H1 (cell line): ENCODE data around the gene VGLL4. TPM values are rescaled to one million over a fixed set of nuclear protein-coding genes. Genes with fewer than 3 reads are reported as not detected.

ENCODE experiments used
- CTCF ChIA-PET: fragments of 300-600 bp; sonication (Branson Sonifier 250); formaldehyde crosslinking; loops from one replicate; lab custom pipeline; 2021; ENCODE audit not compliant: partially characterized antibody; lab: Charles Lee
- POLR2A ChIA-PET: fragments of 300-600 bp; sonication (Branson Sonifier 250); formaldehyde crosslinking; loops from one replicate; lab custom pipeline; 2021; ENCODE audit warnings: inconsistent platforms; ENCODE audit not compliant: partially characterized antibody; lab: Charles Lee
- DNase-seq, 2 experiments: peaks; one replicate each; pipeline versions ENCODE4 v3.0.0 to v3.0.0-alpha.2; 2010 to 2022; ENCODE audit warnings: low spot score in 2 of 2, low read depth in 1 of 2, mixed read lengths in 1 of 2
- FAIRE-seq: peaks from 2 replicates; lab custom pipeline; 2011; peaks lifted over from hg19 to GRCh38; lab: Jason Lieb, UNC
- H2AFZ ChIP-seq: 2 replicates; pipeline ENCODE4 v1.8.1; 2012; ENCODE audit warnings: low read length, inconsistent platforms
- H2AK5ac ChIP-seq: 2 replicates; pipeline ENCODE4 v1.6.1; 2013; ENCODE audit warnings: low read depth, low read length
- H2BK120ac ChIP-seq: replicated peaks from 2 replicates; pipeline ENCODE3; 2013; ENCODE audit warnings: low read depth, low read length, inconsistent platforms
- H2BK12ac ChIP-seq: 2 replicates; pipeline ENCODE4 v1.6.1; 2013; ENCODE audit warnings: low read depth, low read length
- H2BK15ac ChIP-seq: 2 replicates; pipeline ENCODE4 v1.6.1; 2013; ENCODE audit warnings: low read length
- H2BK20ac ChIP-seq: 2 replicates; pipeline ENCODE4 v1.6.1; 2013; ENCODE audit warnings: low read length
- H2BK5ac ChIP-seq: 2 replicates; pipeline ENCODE4 v1.6.1; 2013; ENCODE audit warnings: low read depth, low read length
- H3K14ac ChIP-seq: 2 replicates; pipeline ENCODE4 v1.6.1; 2013; ENCODE audit warnings: inconsistent platforms; ENCODE audit not compliant: insufficient read length
- H3K18ac ChIP-seq: 2 replicates; pipeline ENCODE4 v1.6.1; 2013; ENCODE audit warnings: low read length; ENCODE audit errors: extremely low read depth
- H3K23ac ChIP-seq: 2 replicates; pipeline ENCODE4 v1.6.1; 2013; ENCODE audit warnings: inconsistent platforms; ENCODE audit not compliant: insufficient read length
- H3K23me2 ChIP-seq: 2 replicates; pipeline ENCODE4 v1.6.1; 2013; ENCODE audit warnings: low read depth, low read length
- H3K27ac ChIP-seq: 2 replicates; pipeline ENCODE4 v1.6.1; 2011; ENCODE audit warnings: low read depth, low read length, inconsistent platforms
- H3K27me3 ChIP-seq, 4 experiments: replicated peaks in 1 of 4; 1 replicate in 1 of 4; 2 replicates in 3 of 4; pipeline versions ENCODE4 v1.6.1 to v1.8.1; 2011 to 2013; ENCODE audit warnings: low read length in 3 of 4, mild to moderate bottlenecking in 3 of 4, inconsistent platforms in 2 of 4, mixed read lengths in 2 of 4, moderate library complexity in 1 of 4; ENCODE audit not compliant: control insufficient read depth in 3 of 4, insufficient read depth in 3 of 4; ENCODE audit errors: extremely low read depth in 1 of 4
- H3K36me3 ChIP-seq, 4 experiments: 2 replicates each; pipeline versions ENCODE4 v1.6.1 to v1.8.1; 2011 to 2013; ENCODE audit warnings: mild to moderate bottlenecking in 4 of 4, low read length in 3 of 4, moderate library complexity in 2 of 4, control low read depth in 1 of 4, inconsistent platforms in 1 of 4; ENCODE audit not compliant: insufficient read depth in 4 of 4, control insufficient read depth in 2 of 4
- H3K4ac ChIP-seq: replicated peaks from 2 replicates; pipeline ENCODE3; 2013; ENCODE audit warnings: low read length, low read depth, mixed read lengths, inconsistent platforms; ENCODE audit not compliant: insufficient read length
- H3K4me1 ChIP-seq, 4 experiments: replicated peaks in 1 of 4; 1 replicate in 1 of 4; 2 replicates in 3 of 4; pipeline versions ENCODE4 v1.6.1 to v1.8.1; 2011 to 2013; ENCODE audit warnings: low read length in 3 of 4, inconsistent platforms in 2 of 4, mixed read lengths in 1 of 4; ENCODE audit not compliant: insufficient read depth in 4 of 4, control insufficient read depth in 3 of 4
- H3K4me2 ChIP-seq, 2 experiments: 2 replicates each; pipeline versions ENCODE4 v1.6.1 to v1.8.1; 2011 to 2013; ENCODE audit warnings: low read depth in 2 of 2, low read length in 2 of 2, control low read depth in 1 of 2, inconsistent platforms in 1 of 2, mild to moderate bottlenecking in 1 of 2; ENCODE audit not compliant: insufficient read depth in 1 of 2
- H3K4me3 ChIP-seq, 4 experiments: fragments of 200-600, 300-600 bp in 1 of 4; sonication (generic), shearing (Covaris generic), sonication (Bioruptor Twin) in 1 of 4; 2 replicates each; pipeline versions ENCODE4 v1.5.1 to v1.8.1; 2011 to 2016; ENCODE audit warnings: low read length in 4 of 4, low read depth in 3 of 4, control low read depth in 2 of 4, inconsistent platforms in 2 of 4, mild to moderate bottlenecking in 2 of 4, mixed read lengths in 1 of 4, moderate library complexity in 1 of 4; ENCODE audit not compliant: insufficient read depth in 2 of 4; ENCODE audit errors: extremely low read depth in 1 of 4
- H3K56ac ChIP-seq: replicated peaks from 2 replicates; pipeline ENCODE3; 2013; ENCODE audit warnings: low read depth, mild to moderate bottlenecking, mixed read lengths, low read length, inconsistent platforms; ENCODE audit not compliant: insufficient read length
- H3K79me1 ChIP-seq: 2 replicates; pipeline ENCODE4 v1.6.1; 2013; ENCODE audit warnings: low read depth, low read length, control low read depth
- H3K79me2 ChIP-seq, 2 experiments: 2 replicates each; pipeline versions ENCODE4 v1.6.1 to v1.8.1; 2012 to 2013; ENCODE audit warnings: low read length in 2 of 2, mild to moderate bottlenecking in 2 of 2, inconsistent platforms in 1 of 2; ENCODE audit not compliant: insufficient read depth in 2 of 2, control insufficient read depth in 1 of 2
- H3K9ac ChIP-seq, 4 experiments: replicated peaks in 1 of 4; 1 replicate in 1 of 4; 2 replicates in 3 of 4; pipeline versions ENCODE4 v1.6.1 to v1.8.1; 2011 to 2013; ENCODE audit warnings: low read depth in 3 of 4, low read length in 3 of 4, control low read depth in 2 of 4, mild to moderate bottlenecking in 2 of 4, moderate library complexity in 2 of 4, inconsistent platforms in 1 of 4; ENCODE audit errors: extremely low read depth in 1 of 4
- H3K9me3 ChIP-seq, 2 experiments: 2 replicates each; pipeline versions ENCODE4 v1.6.1 to v1.8.1; 2012 to 2013; ENCODE audit warnings: mild to moderate bottlenecking in 2 of 2, moderate library complexity in 2 of 2, control low read depth in 1 of 2, inconsistent platforms in 1 of 2, low read depth in 1 of 2, low read length in 1 of 2, mixed read lengths in 1 of 2; ENCODE audit not compliant: insufficient read depth in 2 of 2
- H4K20me1 ChIP-seq, 2 experiments: replicated peaks in 1 of 2; 2 replicates each; pipeline versions ENCODE3 to v1.8.1; 2011 to 2013; ENCODE audit warnings: inconsistent platforms in 2 of 2, low read length in 2 of 2, mild to moderate bottlenecking in 1 of 2; ENCODE audit not compliant: insufficient read depth in 2 of 2, control insufficient read depth in 1 of 2
- H4K5ac ChIP-seq: 2 replicates; pipeline ENCODE4 v1.6.1; 2013; ENCODE audit warnings: low read length, low read depth, mixed read lengths, inconsistent platforms; ENCODE audit not compliant: insufficient read length
- H4K8ac ChIP-seq: 2 replicates; pipeline ENCODE4 v1.8.0; 2013; ENCODE audit warnings: mild to moderate bottlenecking, moderate library complexity, low read length, inconsistent platforms; ENCODE audit not compliant: insufficient read depth; ENCODE audit errors: extremely low read depth
- H4K91ac ChIP-seq: replicated peaks from 2 replicates; pipeline ENCODE3; 2013; ENCODE audit warnings: low read length, mixed read lengths, inconsistent platforms; ENCODE audit not compliant: insufficient read length
- ASH2L ChIP-seq: fragments of 200-600, 300-600 bp; sonication (generic); IDR thresholded peaks from one replicate; pipeline ENCODE4 v1.7.1; 2017; ENCODE audit warnings: low read length
- ATF2 ChIP-seq: IDR thresholded peaks from 2 replicates; pipeline ENCODE4 v1.6.1; 2012; ENCODE audit warnings: low read length, inconsistent platforms
- BCL11A ChIP-seq, 2 experiments: IDR thresholded peaks; one replicate each; pipeline ENCODE4 v1.6.1; 2011; ENCODE audit warnings: low read depth in 2 of 2, low read length in 2 of 2, mild to moderate bottlenecking in 2 of 2
- CREB1 ChIP-seq: IDR thresholded peaks from 2 replicates; pipeline ENCODE4 v1.6.1; 2012; ENCODE audit warnings: inconsistent platforms
- EZH2 ChIP-seq: fragments of 200-600 bp; sonication (generic); IDR thresholded peaks from 2 replicates; pipeline ENCODE4 v1.7.1; 2012; ENCODE audit warnings: low read depth, mild to moderate bottlenecking, moderate library complexity, low read length, inconsistent platforms; ENCODE audit not compliant: severe bottlenecking
- KDM5A ChIP-seq: fragments of 200-600 bp; IDR thresholded peaks from 2 replicates; pipeline ENCODE4 v1.7.1; 2012; ENCODE audit warnings: mild to moderate bottlenecking, low read length, inconsistent platforms, mixed read lengths
- POU5F1 ChIP-seq: IDR thresholded peaks from 2 replicates; pipeline ENCODE4 v1.6.1; 2011; ENCODE audit warnings: low read depth, mild to moderate bottlenecking, low read length, moderate library complexity
- RAD21 ChIP-seq, 2 experiments: IDR thresholded peaks in 1 of 2; conservative IDR thresholded peaks in 1 of 2; 2 replicates each; pipeline ENCODE4 v1.6.1; 2011; ENCODE audit warnings: low read depth in 2 of 2, low read length in 2 of 2, improper control_type of control experiment in 1 of 2, inconsistent platforms in 1 of 2, mild to moderate bottlenecking in 1 of 2, moderate library complexity in 1 of 2
- SP1 ChIP-seq: IDR thresholded peaks from 2 replicates; pipeline ENCODE4 v1.6.1; 2011; ENCODE audit warnings: low read depth, low read length
- SUZ12 ChIP-seq: fragments of 200-600 bp; sonication (generic); IDR thresholded peaks from 2 replicates; pipeline ENCODE4 v1.6.1; 2012; ENCODE audit warnings: mild to moderate bottlenecking, inconsistent platforms, low read length, moderate library complexity, mixed read lengths
- TAF7 ChIP-seq: optimal IDR thresholded peaks from 2 replicates; pipeline ENCODE3; 2011; ENCODE audit warnings: low read depth, mild to moderate bottlenecking, inconsistent platforms, low read length, moderate library complexity, borderline replicate concordance
- YY1 ChIP-seq: IDR thresholded peaks from 2 replicates; pipeline ENCODE4 v1.6.1; 2011; ENCODE audit warnings: low read depth, mild to moderate bottlenecking, low read length
- ZNF274 ChIP-seq: IDR thresholded peaks from 2 replicates; pipeline ENCODE4 v1.7.0; 2012; ENCODE audit warnings: low read length, borderline replicate concordance; ENCODE audit errors: extremely low read depth
- WGBS, 2 experiments: shearing (Covaris generic) in 1 of 2; methylation state at CpG; one replicate each; pipeline versions ENCODE4 v1.1.6 to v1.1.7; 2013 to 2015; ENCODE audit warnings: low lambda C conversion rate in 2 of 2, mixed read lengths in 2 of 2, inconsistent platforms in 1 of 2, low coverage in 1 of 2, missing lambda C conversion rate in 1 of 2; ENCODE audit not compliant: insufficient replicate concordance in 2 of 2, insufficient coverage in 1 of 2, insufficient read length in 1 of 2; ENCODE audit errors: extremely low coverage in 1 of 2, missing lambda C conversion rate in 1 of 2; 5-methylcytosine and 5-hydroxymethylcytosine counted together
- polyA plus RNA-seq, 7 experiments: library from polyadenylated mRNA; depleted of rRNA in 3 of 7; stranded (reverse) in 5 of 7; unstranded in 2 of 7; fragments of >200 nt in 5 of 7; fragments of 200-250 nt in 2 of 7; gene quantifications; 1 replicate in 5 of 7; 2 replicates in 1 of 7; 4 replicates in 1 of 7; pipeline versions ENCODE4 v1.2.1 to v1.2.3, GENCODE V29; 2011 to 2013; ENCODE audit warnings: missing spikeins in 2 of 7, mixed read lengths in 2 of 7
- total RNA-seq: library from RNA; stranded (reverse); fragmentation: NEBNext Ultra II Directional; extraction: Animal tissue kit (Norgen Biotek cat#: 25700); gene quantifications from 2 replicates; pipeline ENCODE4 v1.2.1, GENCODE V29; 2021

Gene VGLL4
- total and polyA plus RNA-seq, 2 of the 8 experiments (the other 6 are each of a cell fraction or from before 2014, with no cell fraction given) = 45.1 to 50.0 TPM

DNA sequence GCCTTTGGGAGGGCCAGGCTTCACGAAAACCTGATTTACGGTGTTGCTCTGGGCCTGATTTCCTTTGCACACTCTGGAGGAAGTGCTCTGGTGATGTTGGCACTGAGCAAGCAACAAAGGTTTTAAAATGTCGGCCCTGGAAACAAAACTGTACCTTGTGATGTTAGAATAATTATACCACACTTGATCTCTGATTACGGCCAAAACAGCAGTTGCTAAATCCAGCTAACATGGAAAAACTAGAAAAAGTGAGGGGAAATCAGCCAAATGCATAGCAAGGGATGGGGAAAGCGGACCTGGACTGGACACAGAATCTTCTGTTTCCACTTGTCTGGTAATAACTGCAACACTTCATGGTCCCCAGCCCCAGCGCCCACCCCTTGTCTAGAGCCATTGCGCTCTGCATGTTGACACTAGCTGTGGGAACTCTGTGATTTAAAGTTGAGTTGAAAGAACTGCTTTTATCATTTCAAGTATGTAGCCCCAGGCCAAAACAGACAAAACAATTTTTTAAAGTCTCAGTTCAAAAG, 120.1 kb downstream of the VGLL4 start:
- Histone ChIP-seq H2AK5ac (no peak overlapping the region), H3K79me2 (no peaks in the 10 kb centered on the region), H2BK15ac (no peak overlapping the region), H2BK120ac (no peak overlapping the region), H3K9me3 (no peaks in the 10 kb centered on the region), H3K4ac (no peak overlapping the region), H3K27me3 (no peaks in the 10 kb centered on the region), H3K79me1 (no peaks in the 10 kb centered on the region), H4K8ac (no peak overlapping the region), H2BK5ac (no peak overlapping the region), H3K56ac (no peak overlapping the region), H4K91ac (no peak overlapping the region), H3K23ac (no peak overlapping the region), H2BK20ac (no peak overlapping the region), H3K4me3 (no peak overlapping the region), H3K27ac (no peak overlapping the region), H3K4me1 (no peaks in the 10 kb centered on the region; a peak in 1 of 7 replicates), H3K9ac (no peak overlapping the region), H2AFZ (no peak overlapping the region), H2BK12ac (no peak overlapping the region), H3K23me2 (no peaks in the 10 kb centered on the region), H3K18ac (no peak overlapping the region), H3K36me3 (no peaks in the 10 kb centered on the region), H3K14ac (no peak overlapping the region), H4K5ac (no peak overlapping the region), H4K20me1 (no peaks in the 10 kb centered on the region), H3K4me2 (no peak overlapping the region)
- FAIRE-seq (no peak), DNase-seq (no peak)
- ChIA-PET POLR2A (no interaction called here), CTCF (interaction anchor here (0.5 to 0.7 kb wide), 2 partner anchors 16 to 217 kb away, joined by 3 read pairs; no protein-coding TSS in a partner anchor)
- 86% methylated on average over 7 of the region's 7 CpGs; no CpG with 5 or more reads in 1 of the 2 experiments for WGBS, 2 experiments
- TF ChIP-seq SP1 (no peak), BCL11A (IDR thresholded peaks at IDR 0.05; ENCODE audit: low read depth in 2 of 2, low read length in 2 of 2) (no peak), KDM5A (no peak), ATF2 (no peak), CREB1 (no peak), EZH2 (no peak), ZNF274 (no peak), POU5F1 (no peak), TAF7 (no peak), YY1 (no peak), SUZ12 (no peak), ASH2L (no peak), RAD21 (IDR thresholded peaks at IDR 0.05 in 1 of 2, conservative IDR thresholded peaks at IDR 0.05 in 1 of 2; ENCODE audit: low read depth in 2 of 2, low read length in 2 of 2) (no peak)
